ENCODE data around the gene CREB3L1. TPM values are rescaled to one million over a fixed set of nuclear protein-coding genes. Genes with fewer than 3 reads are reported as not detected.
A peak's percentile ranks its signal among the peaks of the same experiment; 100 is the strongest.

The CREB3L1 gene
- total and polyA plus RNA-seq, 5 donors from 2014 or later, result not detected

DNA sequence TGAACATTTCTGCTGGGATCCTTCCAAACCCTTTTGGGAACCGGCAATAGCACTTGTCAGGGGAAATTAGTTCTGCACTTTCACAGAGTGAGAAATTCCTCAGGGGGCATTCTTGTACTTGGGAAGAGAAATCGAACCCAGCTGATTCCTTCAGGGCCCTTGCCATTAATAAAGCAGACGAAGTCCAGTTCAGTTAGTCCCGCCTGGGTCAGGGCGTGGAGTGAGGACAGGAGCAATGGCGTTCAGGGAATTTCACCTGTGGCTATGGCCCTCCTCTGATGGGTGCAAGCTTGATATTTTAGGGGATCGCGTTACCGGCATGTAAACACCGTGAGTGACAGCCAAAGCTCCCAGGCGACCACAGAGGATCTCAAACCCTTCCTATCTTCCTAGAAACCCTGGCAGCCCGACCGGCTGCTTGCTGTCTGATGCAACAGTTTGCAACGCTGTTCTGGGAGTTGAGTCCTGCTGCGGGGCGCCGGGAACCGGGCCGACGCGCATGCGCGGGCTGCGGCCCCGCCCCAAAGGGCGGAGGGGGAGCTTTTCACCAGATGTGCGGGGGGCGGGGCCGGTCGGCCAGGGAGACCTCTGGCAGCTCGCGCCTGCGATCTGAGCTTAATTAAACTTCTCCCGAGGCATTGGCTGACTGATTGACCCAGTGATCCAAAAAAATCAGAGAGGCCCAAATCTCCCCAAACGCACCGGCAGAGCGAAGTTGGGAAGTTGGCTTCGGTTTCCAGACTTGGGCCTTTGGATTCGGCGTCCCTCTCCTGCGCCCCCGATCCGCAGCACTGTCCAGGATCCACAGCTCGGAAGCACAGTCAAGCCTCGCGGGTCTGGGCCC is 34.3 kb upstream of the CREB3L1 start:
- Histone ChIP-seq H3K4me3 (ENCODE audit: low read depth, low read length) (peak overlapping the region; percentile 76), H3K36me3 (ENCODE audit: control insufficient read depth, insufficient read depth, low read length) (no peaks in the 10 kb centered on the region), H3K27me3 (ENCODE audit: control insufficient read depth, insufficient read depth, low read length) (peaks cover 11% of the 10 kb centered on the region), H3K9me3 (ENCODE audit: control insufficient read depth in 2 of 2, low read length in 2 of 2) (no peaks in the 10 kb centered on the region), H3K4me1 (ENCODE audit: control insufficient read depth, insufficient read depth, low read length, poor library complexity, severe bottlenecking) (peaks cover 26% of the 10 kb centered on the region), H3K27ac (ENCODE audit: insufficient read depth, low read length, poor library complexity, severe bottlenecking) (no peak overlapping the region)
- peaks cover 0 to 26% (median 5%) of the 10 kb centered on the region in 4 donors for H3K4me1 Mint-ChIP-seq
- no peaks in the 10 kb centered on the region for H3K9me3 Mint-ChIP-seq
- DNase-seq, result peak; percentile 76 to 88 (median 78)
- peak overlapping the region; percentile 19 to 85 (median 82) for H3K4me3 Mint-ChIP-seq
- peaks cover 30% of the 10 kb centered on the region for H3K27me3 Mint-ChIP-seq
- ATAC-seq (ENCODE audit: low read depth in 2 of 2), result peak; percentile 61 to 71
- no peaks in the 10 kb centered on the region for H3K36me3 Mint-ChIP-seq
- H3K27ac Mint-ChIP-seq, result peak overlapping the region in 2 of 3 donors; percentile 15 to 52

DNA sequence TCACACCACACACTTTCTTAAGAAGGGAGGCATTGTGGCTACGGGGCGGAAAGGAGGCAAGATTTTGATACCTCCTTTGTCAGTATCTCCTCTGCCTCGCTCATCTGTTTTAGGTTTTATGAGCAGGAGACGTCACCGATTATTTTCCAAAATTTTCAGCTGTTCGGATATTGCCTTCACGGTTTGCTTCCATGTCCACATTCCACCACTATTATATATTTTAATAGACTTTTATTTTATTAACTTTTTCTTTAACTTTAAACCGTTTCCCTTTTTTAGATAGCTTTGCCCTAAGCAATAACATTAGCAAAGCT is 33.7 kb upstream of the CREB3L1 start:
- Mint-ChIP-seq H3K27me3 (peaks cover 35% of the 10 kb centered on the region), H3K27ac (no peak overlapping the region), H3K9me3 (no peaks in the 10 kb centered on the region), H3K4me3 (peak overlapping the region in 3 of 4 donors; percentile 19 to 85 (median 81)), H3K4me1 (peaks cover 0 to 22% (median 1%) of the 10 kb centered on the region in 4 donors), H3K36me3 (no peaks in the 10 kb centered on the region)
- peak overlapping the region; percentile 76 for H3K4me3 ChIP-seq (ENCODE audit: low read depth, low read length)
- H3K27me3 ChIP-seq (ENCODE audit: control insufficient read depth, insufficient read depth, low read length), result peaks cover 10% of the 10 kb centered on the region
- no peak for DNase-seq
- H3K4me1 ChIP-seq (ENCODE audit: control insufficient read depth, insufficient read depth, low read length, poor library complexity, severe bottlenecking), result peaks cover 20% of the 10 kb centered on the region
- no peak for ATAC-seq (ENCODE audit: low read depth in 2 of 2)
- H3K36me3 ChIP-seq (ENCODE audit: control insufficient read depth, insufficient read depth, low read length), result no peaks in the 10 kb centered on the region
- no peak overlapping the region for H3K27ac ChIP-seq (ENCODE audit: insufficient read depth, low read length, poor library complexity, severe bottlenecking)
- H3K9me3 ChIP-seq (ENCODE audit: control insufficient read depth in 2 of 2, low read length in 2 of 2), result no peaks in the 10 kb centered on the region

DNA sequence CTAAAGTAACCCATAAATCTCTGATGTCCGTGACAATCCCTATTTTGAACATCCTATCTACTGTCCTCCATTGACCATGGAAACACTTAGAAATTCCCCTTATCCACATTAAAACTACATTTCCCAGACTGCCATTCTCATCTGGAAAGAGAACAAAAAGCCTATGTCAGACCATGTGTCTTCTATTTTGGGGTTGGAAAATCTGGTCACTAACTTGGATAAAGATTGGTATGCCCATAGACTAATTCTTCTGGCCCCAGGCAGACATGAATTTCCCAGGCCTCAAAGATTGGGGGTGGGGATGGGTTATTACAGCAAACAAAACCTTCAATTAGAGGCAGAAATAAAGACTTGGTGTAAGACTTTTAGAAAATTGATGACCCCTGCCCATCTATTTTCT is 30.9 kb upstream of the CREB3L1 start:
- peak overlapping the region in 1 of 4 donors; percentile 26 for H3K4me3 Mint-ChIP-seq
- Histone ChIP-seq H3K4me1 (ENCODE audit: control insufficient read depth, insufficient read depth, low read length, poor library complexity, severe bottlenecking) (peaks cover 11% of the 10 kb centered on the region), H3K27ac (ENCODE audit: insufficient read depth, low read length, poor library complexity, severe bottlenecking) (no peak overlapping the region), H3K4me3 (ENCODE audit: low read depth, low read length) (no peak overlapping the region), H3K9me3 (ENCODE audit: control insufficient read depth in 2 of 2, low read length in 2 of 2) (no peaks in the 10 kb centered on the region), H3K36me3 (ENCODE audit: control insufficient read depth, insufficient read depth, low read length) (no peaks in the 10 kb centered on the region), H3K27me3 (ENCODE audit: control insufficient read depth, insufficient read depth, low read length) (peaks cover 5% of the 10 kb centered on the region)
- H3K36me3 Mint-ChIP-seq, result no peaks in the 10 kb centered on the region
- H3K27ac Mint-ChIP-seq, result no peak overlapping the region
- no peak for ATAC-seq (ENCODE audit: low read depth in 2 of 2)
- peaks cover 26% of the 10 kb centered on the region for H3K27me3 Mint-ChIP-seq
- peaks cover 0 to 13% (median 1%) of the 10 kb centered on the region in 4 donors for H3K4me1 Mint-ChIP-seq
- H3K9me3 Mint-ChIP-seq, result no peaks in the 10 kb centered on the region
- no peak for DNase-seq

DNA sequence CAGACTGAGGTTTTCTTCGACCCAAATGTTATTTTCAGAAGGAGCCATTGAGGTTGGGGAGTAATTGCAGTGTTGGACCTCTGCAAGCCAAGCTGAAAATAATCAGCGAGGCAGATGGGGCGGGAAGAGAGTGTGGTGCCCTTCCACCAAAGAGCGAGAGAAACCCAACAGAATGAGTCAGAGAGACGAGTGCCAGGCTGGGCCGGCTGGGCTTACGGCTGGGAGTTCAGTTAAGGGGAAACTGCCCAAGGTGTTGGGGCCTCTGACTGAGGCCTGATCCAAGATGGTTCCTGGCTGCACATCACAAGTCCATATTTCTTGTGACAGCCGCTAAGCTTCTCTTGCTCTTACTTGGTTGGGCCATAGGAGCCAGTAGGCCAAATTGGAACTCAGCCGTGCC is 30.4 kb upstream of the CREB3L1 start:
- H3K27ac ChIP-seq (ENCODE audit: insufficient read depth, low read length, poor library complexity, severe bottlenecking), result no peak overlapping the region
- no peaks in the 10 kb centered on the region for H3K36me3 ChIP-seq (ENCODE audit: control insufficient read depth, insufficient read depth, low read length)
- H3K9me3 ChIP-seq (ENCODE audit: control insufficient read depth in 2 of 2, low read length in 2 of 2), result no peaks in the 10 kb centered on the region
- no peak overlapping the region for H3K27ac Mint-ChIP-seq
- no peaks in the 10 kb centered on the region for H3K36me3 Mint-ChIP-seq
- peaks cover 22% of the 10 kb centered on the region for H3K27me3 Mint-ChIP-seq
- no peak overlapping the region for H3K4me3 Mint-ChIP-seq
- H3K4me3 ChIP-seq (ENCODE audit: low read depth, low read length), result no peak overlapping the region
- H3K27me3 ChIP-seq (ENCODE audit: control insufficient read depth, insufficient read depth, low read length), result peaks cover 5% of the 10 kb centered on the region
- H3K9me3 Mint-ChIP-seq, result no peaks in the 10 kb centered on the region
- DNase-seq (no peak), ATAC-seq (ENCODE audit: low read depth in 2 of 2) (no peak)
- peaks cover 11% of the 10 kb centered on the region for H3K4me1 ChIP-seq (ENCODE audit: control insufficient read depth, insufficient read depth, low read length, poor library complexity, severe bottlenecking)
- H3K4me1 Mint-ChIP-seq, result peaks cover 0 to 13% (median 1%) of the 10 kb centered on the region in 4 donors

DNA sequence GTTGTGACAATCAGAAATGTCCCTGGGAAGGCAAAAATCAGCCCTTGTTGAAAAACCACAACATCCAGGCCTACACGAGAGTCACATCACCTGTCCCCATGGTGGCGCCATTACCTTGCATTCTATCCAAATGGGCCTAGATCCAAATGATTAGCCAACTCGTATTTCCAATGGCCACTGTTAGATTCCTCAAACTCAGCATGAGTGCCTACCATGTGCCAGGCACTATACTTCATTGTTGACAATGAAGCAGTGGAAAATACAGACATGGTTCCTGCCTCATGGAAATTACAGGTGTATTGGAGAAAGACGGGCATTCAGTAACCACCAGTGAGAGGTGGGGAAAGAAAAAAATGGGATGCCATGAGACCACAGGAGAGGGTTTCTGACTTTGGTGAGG is 29.8 kb upstream of the CREB3L1 start:
- Histone ChIP-seq H3K4me3 (ENCODE audit: low read depth, low read length) (no peak overlapping the region), H3K27ac (ENCODE audit: insufficient read depth, low read length, poor library complexity, severe bottlenecking) (no peak overlapping the region), H3K36me3 (ENCODE audit: control insufficient read depth, insufficient read depth, low read length) (no peaks in the 10 kb centered on the region), H3K4me1 (ENCODE audit: control insufficient read depth, insufficient read depth, low read length, poor library complexity, severe bottlenecking) (peaks cover 11% of the 10 kb centered on the region), H3K27me3 (ENCODE audit: control insufficient read depth, insufficient read depth, low read length) (peaks cover 5% of the 10 kb centered on the region), H3K9me3 (ENCODE audit: control insufficient read depth in 2 of 2, low read length in 2 of 2) (no peaks in the 10 kb centered on the region)
- H3K4me3 Mint-ChIP-seq, result no peak overlapping the region
- H3K27me3 Mint-ChIP-seq, result peaks cover 23% of the 10 kb centered on the region
- ATAC-seq (ENCODE audit: low read depth in 2 of 2) (no peak), DNase-seq (peak in 2 of 3 donors; percentile 26 to 51)
- H3K27ac Mint-ChIP-seq, result no peak overlapping the region
- no peaks in the 10 kb centered on the region for H3K9me3 Mint-ChIP-seq
- H3K4me1 Mint-ChIP-seq, result peaks cover 0 to 10% (median under 1%) of the 10 kb centered on the region in 4 donors
- no peaks in the 10 kb centered on the region for H3K36me3 Mint-ChIP-seq

DNA sequence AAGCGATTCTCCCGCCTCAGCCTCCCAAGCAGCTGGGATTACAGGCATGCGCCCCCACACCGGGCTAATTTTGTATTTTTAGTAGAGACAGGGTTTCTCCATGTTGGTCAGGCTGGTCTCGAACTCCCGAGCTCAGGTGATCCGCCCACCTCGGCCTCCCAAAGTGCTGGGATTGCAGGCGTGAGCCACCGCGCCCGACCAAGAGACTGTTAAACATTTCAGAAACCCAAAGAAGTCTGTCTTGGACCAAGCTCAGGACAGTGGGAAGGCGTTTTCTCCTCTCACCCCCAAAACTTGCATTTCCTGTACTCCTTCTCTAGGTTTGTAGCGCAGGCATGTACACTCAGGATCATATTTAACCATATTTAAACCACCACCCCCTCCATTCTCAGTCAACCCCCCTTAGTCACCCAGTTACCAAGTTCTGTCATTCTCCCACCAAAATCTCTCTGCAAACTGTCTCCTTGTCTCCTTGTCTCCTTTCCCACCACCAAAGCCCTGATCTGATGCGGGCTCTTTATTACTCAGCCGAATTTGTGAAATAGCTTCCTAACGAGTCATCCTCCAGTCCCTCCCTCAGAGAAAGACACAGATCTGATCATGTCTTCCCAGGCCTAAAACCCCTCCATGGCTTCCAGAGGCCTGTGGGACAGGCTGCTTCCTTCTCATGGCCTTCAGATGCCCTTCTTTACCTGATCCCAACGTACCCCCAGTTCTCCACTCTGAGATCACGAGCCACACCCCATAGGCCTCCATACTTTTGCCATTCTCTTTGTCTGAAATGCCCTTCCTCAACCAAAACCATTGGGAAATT is 29.0 kb upstream of the CREB3L1 start:
- no peak overlapping the region for H3K4me3 ChIP-seq (ENCODE audit: low read depth, low read length)
- H3K36me3 ChIP-seq (ENCODE audit: control insufficient read depth, insufficient read depth, low read length), result no peaks in the 10 kb centered on the region
- H3K4me1 Mint-ChIP-seq, result peaks cover 0 to 2% (median 0%) of the 10 kb centered on the region in 4 donors
- no peak overlapping the region for H3K4me3 Mint-ChIP-seq
- H3K27ac Mint-ChIP-seq, result no peak overlapping the region
- H3K4me1 ChIP-seq (ENCODE audit: control insufficient read depth, insufficient read depth, low read length, poor library complexity, severe bottlenecking), result peaks cover 3% of the 10 kb centered on the region
- no peaks in the 10 kb centered on the region for H3K9me3 Mint-ChIP-seq
- peaks cover 5% of the 10 kb centered on the region for H3K27me3 ChIP-seq (ENCODE audit: control insufficient read depth, insufficient read depth, low read length)
- DNase-seq, result no peak
- H3K27me3 Mint-ChIP-seq, result peaks cover 25% of the 10 kb centered on the region
- no peak overlapping the region for H3K27ac ChIP-seq (ENCODE audit: insufficient read depth, low read length, poor library complexity, severe bottlenecking)
- ATAC-seq (ENCODE audit: low read depth in 2 of 2), result no peak
- no peaks in the 10 kb centered on the region for H3K36me3 Mint-ChIP-seq
- H3K9me3 ChIP-seq (ENCODE audit: control insufficient read depth in 2 of 2, low read length in 2 of 2), result no peaks in the 10 kb centered on the region

DNA sequence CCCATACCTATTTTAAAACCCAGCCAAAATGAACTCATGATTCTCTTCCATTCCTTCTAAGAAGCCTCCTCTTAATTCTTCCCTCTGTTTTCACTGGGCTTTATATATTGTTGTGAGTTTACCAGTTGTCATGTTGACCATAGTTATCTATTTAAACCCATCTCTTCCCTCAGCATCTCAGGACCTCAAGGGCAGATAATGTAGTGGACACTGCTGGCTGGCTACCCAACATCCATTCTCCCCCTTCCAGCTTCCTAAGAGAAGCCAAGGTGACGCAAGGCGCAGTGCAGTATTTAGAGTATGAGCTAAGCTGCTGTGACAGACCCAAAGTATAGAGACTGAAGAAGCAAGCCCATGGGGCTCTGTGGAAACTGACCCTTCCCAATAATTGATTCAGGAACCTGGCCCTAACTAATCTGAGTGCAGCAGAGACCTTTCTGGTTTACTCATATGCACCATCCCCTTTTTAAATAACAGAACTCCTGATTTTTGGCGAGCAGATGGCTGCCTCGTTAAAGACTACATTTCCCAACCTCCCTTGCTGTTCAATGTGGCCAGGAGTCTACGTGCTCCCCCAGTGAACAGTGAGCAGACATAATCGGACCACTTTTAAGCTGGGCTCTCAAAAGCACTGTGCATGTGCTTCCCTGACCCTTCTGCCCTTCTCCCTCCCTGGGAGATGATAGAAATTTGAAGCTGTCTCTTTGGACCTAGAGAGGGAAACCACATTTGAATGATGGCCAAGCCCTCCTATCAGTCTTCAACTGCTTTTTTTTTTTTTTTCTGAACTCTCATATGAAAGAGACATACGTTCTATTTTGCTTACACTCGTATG is 28.1 kb upstream of the CREB3L1 start:
- DNase-seq (no peak), ATAC-seq (ENCODE audit: low read depth in 2 of 2) (no peak)
- no peaks in the 10 kb centered on the region for H3K36me3 Mint-ChIP-seq
- no peak overlapping the region for H3K27ac ChIP-seq (ENCODE audit: insufficient read depth, low read length, poor library complexity, severe bottlenecking)
- peak overlapping the region in 1 of 4 donors; percentile 43 for H3K4me3 Mint-ChIP-seq
- peaks cover 25% of the 10 kb centered on the region for H3K27me3 Mint-ChIP-seq
- H3K4me1 ChIP-seq (ENCODE audit: control insufficient read depth, insufficient read depth, low read length, poor library complexity, severe bottlenecking), result no peaks in the 10 kb centered on the region
- no peak overlapping the region for H3K4me3 ChIP-seq (ENCODE audit: low read depth, low read length)
- H3K9me3 Mint-ChIP-seq, result no peaks in the 10 kb centered on the region
- H3K27ac Mint-ChIP-seq, result no peak overlapping the region
- H3K4me1 Mint-ChIP-seq, result no peaks in the 10 kb centered on the region
- H3K9me3 ChIP-seq (ENCODE audit: control insufficient read depth in 2 of 2, low read length in 2 of 2), result no peaks in the 10 kb centered on the region
- H3K27me3 ChIP-seq (ENCODE audit: control insufficient read depth, insufficient read depth, low read length), result peaks cover 5% of the 10 kb centered on the region
- no peaks in the 10 kb centered on the region for H3K36me3 ChIP-seq (ENCODE audit: control insufficient read depth, insufficient read depth, low read length)
